PC-3 (cell line): ENCODE data around the gene DUSP28. TPM values are rescaled to one million over a fixed set of nuclear protein-coding genes. Genes with fewer than 3 reads are reported as not detected.

Experiments used
- ATAC-seq: fragments of 200-7000 bp; cut with Tn5 transposase; 2 replicates; pipeline ENCODE4 v1.9.1; 2020; ENCODE audit warnings: mild to moderate bottlenecking, moderate library complexity
- BruUV-seq: library from RNA; stranded (reverse); fragments of 400-500 nt; replicated peaks from 2 replicates; lab custom pipeline; 2021; lab: Mats Ljungman, UMichigan
- CTCF ChIA-PET: fragments of 300-600 bp; sonication (Branson Sonifier 250); formaldehyde crosslinking; loops from one replicate; lab custom pipeline; 2022; ENCODE audit warnings: antibody characterized with exemption; lab: Charles Lee
- POLR2A ChIA-PET: fragments of 300-600 bp; sonication (Branson Sonifier 250); formaldehyde crosslinking; loops from one replicate; lab custom pipeline; 2022; ENCODE audit warnings: antibody characterized with exemption; ENCODE audit not compliant: unreplicated experiment; lab: Charles Lee
- DNase-seq: peaks from one replicate; pipeline ENCODE4 v3.0.0-alpha.2; 2015
- H2AFZ ChIP-seq: fragments of 300-600 bp; sonication (generic); 2 replicates; pipeline ENCODE4 v1.6.0; 2016; ENCODE audit warnings: antibody characterized with exemption, low read length
- H3F3A ChIP-seq: fragments of 300-600 bp; sonication (generic); one replicate; pipeline ENCODE4 v1.6.0; 2017; ENCODE audit warnings: antibody characterized with exemption, low read length, control low read depth, mild to moderate bottlenecking; ENCODE audit not compliant: unreplicated experiment
- H3K27ac ChIP-seq: fragments of 300-600 bp; sonication (generic); 2 replicates; pipeline ENCODE4 v1.5.1; 2016; ENCODE audit warnings: mild to moderate bottlenecking, low read length
- H3K27me3 ChIP-seq: fragments of 300-600 bp; sonication (generic); 2 replicates; pipeline ENCODE4 v1.6.1; 2016; ENCODE audit warnings: low read length, mixed read lengths
- H3K36me3 ChIP-seq: fragments of 300-600 bp; sonication (generic); 2 replicates; pipeline ENCODE4 v1.6.1; 2016; ENCODE audit warnings: low read depth, mixed run types, low read length, mixed read lengths
- H3K4me1 ChIP-seq: fragments of 300-600 bp; sonication (generic); 2 replicates; pipeline ENCODE4 v1.5.1; 2016; ENCODE audit warnings: low read length; ENCODE audit not compliant: insufficient read depth
- H3K4me2 ChIP-seq: fragments of 300-600 bp; sonication (generic); 2 replicates; pipeline ENCODE4 v1.6.0; 2016; ENCODE audit warnings: low read length
- H3K4me3 ChIP-seq: fragments of 300-600 bp; sonication (generic); 2 replicates; pipeline ENCODE4 v1.5.1; 2016; ENCODE audit warnings: mild to moderate bottlenecking, low read length, mixed read lengths
- H3K79me2 ChIP-seq: fragments of 300-600 bp; sonication (generic); 2 replicates; pipeline ENCODE4 v1.6.1; 2017; ENCODE audit warnings: low read length, mixed read lengths
- H3K9ac ChIP-seq: fragments of 300-600 bp; sonication (generic); 2 replicates; pipeline ENCODE4 v1.6.0; 2016; ENCODE audit warnings: mild to moderate bottlenecking, low read length
- H3K9me2 ChIP-seq: fragments of 300-600 bp; sonication (generic); replicated peaks from 2 replicates; pipeline ENCODE4 v1.6.1; 2016; ENCODE audit warnings: mixed run types, low read length, mixed read lengths
- H3K9me3 ChIP-seq: fragments of 300-600 bp; sonication (generic); 2 replicates; pipeline ENCODE4 v1.6.1; 2016; ENCODE audit warnings: low read length, mixed read lengths
- H4K20me1 ChIP-seq: fragments of 300-600 bp; sonication (generic); 2 replicates; pipeline ENCODE4 v1.6.1; 2016; ENCODE audit warnings: low read length, mixed read lengths
- CTCF ChIP-seq: fragments of 300-600 bp; sonication (generic); conservative IDR thresholded peaks from 2 replicates; pipeline ENCODE4 v1.5.1; 2017; ENCODE audit warnings: antibody characterized with exemption, low read depth, mild to moderate bottlenecking, low read length
- EZH2 ChIP-seq: fragments of 300-600 bp; sonication (generic); IDR thresholded peaks from one replicate; pipeline ENCODE4 v1.6.1; 2017; ENCODE audit warnings: antibody characterized with exemption, mild to moderate bottlenecking, low read length; ENCODE audit not compliant: unreplicated experiment
- EZH2phosphoT487 ChIP-seq: fragments of 300-600 bp; sonication (generic); IDR thresholded peaks from 2 replicates; pipeline ENCODE4 v1.6.1; 2018; ENCODE audit warnings: mild to moderate bottlenecking, antibody characterized with exemption, low read length, borderline replicate concordance
- intact Hi-C: fragments of 100-400 bp; cut with micrococcal nuclease; formaldehyde crosslinking; loops from 2 replicates; pipeline ENCODE4 v1.9.0; 2023
- total RNA-seq: library from RNA; depleted of rRNA; stranded (reverse); fragments of >200 nt; gene quantifications from 2 replicates; pipeline ENCODE4 v1.2.3, GENCODE V29; 2014

DUSP28 gene
- total RNA-seq, 1 experiment from 2014 or later, result 8.3 TPM

GRCh38 chr2:240565333-240566202 is 5.4 kb downstream of the DUSP28 start:
- peak; percentile 76 for DNase-seq
- ATAC-seq, result peak; percentile 19
- BruUV-seq, result no TSS peak

DNA sequence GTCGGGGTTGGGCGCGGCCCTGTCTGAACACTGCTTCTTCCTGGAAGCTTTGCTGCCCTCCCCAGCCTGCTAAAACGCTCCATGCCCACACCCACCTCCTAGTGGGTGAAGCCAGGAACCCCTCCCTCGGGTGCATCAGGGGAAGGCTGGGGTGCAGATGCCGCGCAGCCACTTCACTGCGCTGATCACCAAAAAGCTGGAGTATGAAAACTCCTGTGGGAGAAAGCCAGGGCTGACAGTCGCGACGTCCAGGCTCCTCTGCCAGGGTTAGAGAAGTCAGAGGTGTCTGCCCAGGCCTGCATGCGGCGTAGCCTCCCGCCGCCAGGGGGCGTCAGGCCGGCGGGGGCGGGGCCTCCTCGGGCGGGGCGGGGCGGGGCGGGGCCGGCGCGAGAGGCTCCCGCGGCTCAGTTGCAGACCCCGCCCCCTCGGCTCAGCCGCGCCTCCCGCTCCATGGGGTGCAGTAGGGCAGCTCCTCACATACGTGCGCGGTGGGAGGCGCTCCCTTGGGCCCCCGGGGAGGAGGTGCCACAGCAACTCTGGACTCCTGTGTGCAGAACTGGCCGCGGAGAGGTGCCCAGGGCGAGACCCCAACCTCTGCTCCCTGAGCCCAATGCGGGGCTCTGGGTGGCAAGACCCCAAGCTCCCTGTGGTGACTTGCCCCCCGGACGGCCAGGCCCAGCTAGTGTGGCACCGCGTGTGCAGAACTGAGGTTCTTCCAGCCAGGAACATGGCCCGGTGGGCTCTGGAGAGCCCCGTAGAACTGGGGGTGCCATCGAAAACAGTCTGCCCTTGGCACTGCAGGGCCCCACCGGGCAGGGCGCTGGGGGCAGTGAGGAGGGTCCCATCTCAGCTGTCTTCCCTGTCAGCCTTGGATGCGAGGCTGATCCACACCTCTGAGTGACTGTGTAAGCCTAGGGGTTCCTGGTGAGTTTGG is 6.3 kb downstream of the DUSP28 start:
- ChIA-PET POLR2A (interaction anchor here (0.6 to 1.9 kb wide), 3 partner anchors 13 to 773 kb away, joined by 3 to 8 read pairs (median 8); no protein-coding TSS in a partner anchor), CTCF (interaction anchor here (0.6 to 1.9 kb wide), 7 partner anchors 14 to 1559 kb away, joined by 3 to 31 read pairs (median 4); partner anchors contain the start of gene CAPN10)
- no peaks in the 10 kb centered on the region; the same call in 1 of the 2 replicates for H3K36me3 ChIP-seq
- peaks cover under 1% of the 10 kb centered on the region for H3F3A ChIP-seq
- BruUV-seq, result no TSS peak
- H3K9me2 ChIP-seq, result no peaks in the 10 kb centered on the region
- intact Hi-C loops, result no loop called here
- peak overlapping the region; percentile 92 for H3K27ac ChIP-seq
- H3K9me3 ChIP-seq, result no peaks in the 10 kb centered on the region
- peak overlapping the region; percentile 78 for H3K4me3 ChIP-seq
- ATAC-seq (peak; percentile 60), DNase-seq (peak; percentile 81)
- H3K4me2 ChIP-seq, result peak overlapping the region; percentile 99
- H3K79me2 ChIP-seq, result peaks cover 35% of the 10 kb centered on the region
- peak; percentile 61 for TF ChIP-seq CTCF
- no peak for TF ChIP-seq EZH2
- H3K9ac ChIP-seq, result peak overlapping the region; percentile 66
- H3K4me1 ChIP-seq, result peaks cover 56% of the 10 kb centered on the region
- no peaks in the 10 kb centered on the region for H3K27me3 ChIP-seq
- H2AFZ ChIP-seq, result peak overlapping the region; percentile 71
- no peaks in the 10 kb centered on the region for H4K20me1 ChIP-seq

More at GRCh38 chr2:240565333-240566202, 5.4 kb downstream of the DUSP28 start:
- no peak for TF ChIP-seq EZH2phosphoT487
- TF ChIP-seq EZH2, result no peak
- no peak for TF ChIP-seq CTCF
- Histone ChIP-seq H3K9me3 (no peaks in the 10 kb centered on the region), H2AFZ (peak overlapping the region; percentile 70), H3K4me3 (peak overlapping the region; percentile 62), H4K20me1 (no peaks in the 10 kb centered on the region), H3K27me3 (no peaks in the 10 kb centered on the region), H3K9ac (peak overlapping the region; percentile 66), H3K4me2 (peak overlapping the region; percentile 92), H3K27ac (peak overlapping the region; percentile 92), H3K4me1 (peaks cover 60% of the 10 kb centered on the region), H3K9me2 (no peaks in the 10 kb centered on the region), H3K36me3 (no peaks in the 10 kb centered on the region; the same call in 1 of the 2 replicates), H3K79me2 (peaks cover 26% of the 10 kb centered on the region), H3F3A (peaks cover 4% of the 10 kb centered on the region)
- intact Hi-C loops, result no loop called here
- ChIA-PET POLR2A (interaction anchor here (0.6 to 1.9 kb wide), 4 partner anchors 14 to 772 kb away, joined by 3 to 8 read pairs (median 6); no protein-coding TSS in a partner anchor), CTCF (interaction anchor here (0.6 to 1.9 kb wide), 5 partner anchors 15 to 275 kb away, joined by 3 to 31 read pairs (median 4); partner anchors contain the start of gene CAPN10)
